Stimulated activated CD8-positive, alpha-beta memory T cell treated with anti-CD3 and anti-CD28 coated beads, Interleukin-2, amount 100 ng/mL, for 1 hour (primary cell): ENCODE results near the gene C5orf63.
"Not testable (repeated sequence)": the region's sequence is repeated elsewhere in the genome, so short reads cannot be mapped to it uniquely, and the experiment has no call there.

Experiments used
- DNase-seq, 2 donors: peaks; one replicate each; pipeline ENCODE4 v3.0.0-alpha.2; 2020; ENCODE audit warnings: low read depth in 2 of 2

The C5orf63 gene

DNA sequence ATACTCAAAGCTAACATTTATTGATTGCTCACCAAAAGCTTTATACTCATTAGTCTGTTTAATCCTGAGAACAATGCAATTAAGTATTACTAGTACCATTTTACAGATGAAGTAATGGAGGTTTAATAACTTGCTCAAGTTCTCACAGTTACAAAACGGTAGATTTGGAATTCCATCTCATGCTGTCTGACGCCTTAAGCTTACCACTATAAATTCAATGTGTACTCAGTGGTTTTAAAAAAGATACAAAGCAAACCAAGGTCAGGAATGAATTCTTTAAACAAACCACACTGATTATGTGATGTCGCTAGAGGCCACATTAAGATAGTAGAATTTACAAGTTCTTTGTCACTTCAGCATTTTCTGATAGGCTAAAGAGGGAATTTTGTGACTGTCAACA, 1.2 kb upstream of the C5orf63 start:
- DNase-seq = no peak

GRCh38 chr5:127070243-127070642, 3.1 kb downstream of the C5orf63 start:
- no peak for DNase-seq

- DNase-seq = no peak
Measured at GRCh38 chr5:127068493-127069214, 4.6 kb downstream of the C5orf63 start.

- no peak for DNase-seq
Measured at GRCh38 chr5:127066721-127067120, 6.6 kb downstream of the C5orf63 start.

DNA sequence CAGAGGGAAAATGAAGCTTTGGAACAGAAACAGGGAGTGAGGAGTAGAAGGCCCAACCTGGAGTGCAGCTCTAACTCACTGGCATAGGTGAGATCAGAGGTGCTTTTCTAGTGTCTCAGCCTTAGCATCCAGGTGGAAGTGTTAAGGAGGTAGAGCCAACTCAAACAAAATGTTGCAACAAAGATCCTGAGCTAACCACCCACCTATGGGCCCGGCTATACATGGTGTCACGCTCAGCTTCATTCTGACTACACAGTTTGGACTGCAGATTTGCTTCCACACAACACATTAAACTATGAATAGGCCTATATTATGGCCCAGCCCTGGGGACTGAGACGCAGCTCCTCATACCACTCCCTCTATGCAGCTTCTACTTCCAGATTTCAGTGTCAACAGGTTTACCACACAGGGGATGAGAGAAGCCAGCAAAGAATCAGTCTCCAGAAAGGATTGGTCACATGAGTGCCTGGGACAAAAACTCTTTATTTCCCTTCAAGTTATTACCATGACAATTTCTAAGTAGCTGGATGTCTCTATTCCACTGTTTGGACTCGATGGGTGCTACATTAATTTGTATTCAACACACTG, 9.0 kb downstream of the C5orf63 start:
- DNase-seq = no peak

GRCh38 chr5:127063257-127063913, 9.9 kb downstream of the C5orf63 start:
- DNase-seq = no peak

- DNase-seq = no peak
Measured at GRCh38 chr5:127061956-127062355, 11.3 kb downstream of the C5orf63 start.

DNA sequence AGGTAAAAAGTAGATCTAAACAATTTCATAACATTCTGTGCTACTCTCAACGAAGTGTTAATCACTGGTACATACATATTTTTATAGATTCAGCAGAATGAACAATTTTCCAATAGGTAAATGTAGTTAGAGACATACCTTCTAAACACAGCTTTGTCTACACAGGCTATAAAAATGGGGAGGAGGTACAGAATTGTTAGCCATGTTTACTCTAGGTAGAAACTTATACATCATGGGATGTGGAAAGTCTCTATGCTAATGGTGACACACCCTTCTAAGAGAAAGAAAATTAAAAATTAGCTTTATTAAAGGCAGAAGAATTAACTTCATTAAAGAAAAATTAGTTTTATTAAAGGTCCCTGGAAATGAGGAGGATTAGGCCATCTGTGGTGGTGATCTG, 11.8 kb downstream of the C5orf63 start:
- DNase-seq = no peak

- DNase-seq = no peak
Measured at GRCh38 chr5:127060470-127060985, 12.8 kb downstream of the C5orf63 start.

DNA sequence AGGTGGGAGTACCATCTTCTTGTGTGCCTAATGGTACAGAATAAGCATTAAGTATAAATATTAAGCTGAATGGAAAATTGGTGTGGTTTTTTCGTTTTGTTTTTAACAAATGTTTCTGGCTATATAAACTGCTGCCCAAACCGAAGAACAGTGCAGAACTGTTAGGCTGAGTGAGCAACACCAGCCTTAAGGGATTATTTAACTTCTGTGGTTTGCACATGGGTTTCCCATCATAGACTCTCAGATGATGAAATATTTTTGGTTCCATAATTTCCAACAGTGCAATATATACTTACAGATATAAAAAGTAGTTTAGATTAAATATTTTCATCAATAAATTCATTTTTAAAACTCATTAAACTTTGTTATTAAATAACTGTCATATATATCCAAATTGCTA, 16.4 kb downstream of the C5orf63 start:
- DNase-seq = no peak

- DNase-seq = no peak
Measured at GRCh38 chr5:127055880-127056653, 17.2 kb downstream of the C5orf63 start.

DNA sequence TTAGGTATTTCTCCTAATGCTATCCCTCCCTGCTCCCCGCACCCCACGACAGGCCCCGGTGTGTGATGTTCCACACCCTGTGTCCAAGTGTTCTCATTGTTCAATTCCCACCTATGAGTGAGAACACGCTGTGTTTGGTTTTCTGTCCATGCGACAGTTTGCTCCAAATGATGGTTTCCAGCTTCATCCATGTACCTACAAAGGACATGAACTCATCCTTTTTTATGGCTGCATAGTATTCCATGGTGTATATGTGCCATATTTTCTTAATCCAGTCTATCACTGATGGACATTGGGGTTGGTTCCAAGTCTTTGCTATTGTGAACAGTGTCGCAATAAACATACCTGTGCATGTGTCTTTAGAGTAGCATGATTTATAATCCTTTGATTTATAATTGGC, 19.8 kb downstream of the C5orf63 start:
- not testable (repeated sequence) for DNase-seq

GRCh38 chr5:127053049-127053448, 20.3 kb downstream of the C5orf63 start:
- DNase-seq = no peak

GRCh38 chr5:127051591-127051990, 21.7 kb downstream of the C5orf63 start:
- no peak for DNase-seq

DNA sequence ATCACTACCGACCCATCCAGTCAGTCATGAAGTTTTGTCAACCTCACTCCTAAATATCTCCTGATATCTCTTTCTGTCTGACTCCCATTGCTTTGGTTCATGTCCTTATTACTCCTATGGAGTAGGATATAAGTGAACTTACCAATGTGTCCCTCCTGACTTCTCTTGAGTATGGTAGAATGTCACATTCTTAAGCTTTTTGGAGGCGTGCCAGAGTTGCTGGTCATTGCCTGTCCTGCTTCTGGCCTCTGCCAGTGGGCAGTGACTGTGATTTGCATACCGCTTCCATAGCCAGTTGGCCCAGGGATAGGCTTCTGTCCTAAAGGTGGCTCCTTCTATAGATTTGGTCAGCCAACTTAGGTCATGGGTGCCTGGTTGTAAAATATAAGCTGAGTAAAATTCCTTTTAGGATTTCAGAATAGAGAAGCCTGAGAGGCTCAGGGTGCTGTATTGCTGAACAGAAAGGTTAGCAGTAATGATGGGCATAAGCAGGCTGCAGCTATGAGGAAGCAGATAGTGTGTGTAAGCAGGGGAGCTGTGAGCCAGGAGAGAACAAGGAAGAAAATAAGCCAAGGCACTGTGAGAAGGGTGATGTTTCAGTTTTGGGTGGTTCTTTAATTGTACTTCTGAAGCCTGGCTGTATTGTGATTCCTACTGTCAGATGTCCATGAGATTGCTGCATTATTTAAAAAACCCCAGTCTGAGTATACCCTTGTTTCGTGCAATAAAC, 26.8 kb downstream of the C5orf63 start:
- DNase-seq = no peak

DNA sequence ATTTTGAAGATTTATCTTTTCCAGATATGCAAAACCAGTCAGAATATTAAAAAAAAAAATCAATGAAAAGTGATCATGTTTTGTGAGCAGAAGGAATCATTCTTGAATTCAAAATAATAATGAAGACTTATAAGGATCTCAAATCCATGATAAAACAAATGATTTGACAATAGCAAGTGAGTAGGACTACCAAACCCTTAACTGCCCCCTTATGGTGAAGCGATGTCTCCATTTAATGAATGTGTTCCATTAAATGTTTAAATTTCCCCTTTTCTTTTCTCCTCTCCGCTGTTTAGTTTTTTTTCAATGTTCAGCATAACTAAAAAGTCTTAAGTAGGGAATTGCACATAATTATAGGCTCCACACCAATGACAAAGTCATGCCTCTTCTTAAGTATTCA, 30.7 kb downstream of the C5orf63 start:
- no peak for DNase-seq

DNA sequence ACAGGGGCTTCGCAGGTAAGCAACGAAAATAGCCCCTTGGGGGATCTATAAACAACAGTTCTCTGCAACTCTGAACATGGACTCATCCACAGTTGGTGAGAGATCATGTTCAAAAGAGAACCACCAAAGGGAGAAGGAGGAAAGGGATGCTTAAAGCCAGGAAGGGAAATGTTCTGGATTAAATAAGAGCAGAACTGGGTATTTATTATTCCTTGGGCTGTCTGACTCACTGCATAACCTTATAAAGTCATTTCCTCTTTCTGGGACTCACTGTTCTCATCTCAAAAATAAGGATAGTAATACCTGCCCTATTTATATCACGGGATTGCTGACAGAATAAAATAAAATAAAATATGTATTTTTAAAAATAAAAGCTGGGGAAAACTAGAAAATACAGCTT, 31.7 kb downstream of the C5orf63 start:
- DNase-seq = no peak

GRCh38 chr5:127040796-127041520, 32.3 kb downstream of the C5orf63 start:
- no peak for DNase-seq

DNA sequence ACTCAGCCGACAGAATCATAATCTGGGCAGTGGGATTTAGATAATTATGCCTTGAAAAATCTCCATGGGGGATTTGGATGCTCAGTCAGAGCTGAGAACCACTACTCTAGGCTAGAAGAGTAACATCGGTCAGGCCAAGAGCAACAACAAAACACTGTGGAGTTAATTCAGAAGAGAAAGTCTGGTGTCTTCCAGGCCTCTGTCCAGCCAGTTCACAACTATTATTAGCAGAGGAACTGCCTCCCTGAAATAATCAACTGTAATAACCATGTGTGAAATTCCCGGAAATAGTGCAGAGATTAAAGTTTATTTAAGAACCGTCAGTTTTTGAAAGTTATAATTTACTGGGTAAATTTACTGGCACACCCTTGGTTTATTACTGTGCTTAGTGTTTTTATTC, 34.8 kb downstream of the C5orf63 start:
- DNase-seq = no peak

GRCh38 chr5:127031863-127032232, 41.5 kb downstream of the C5orf63 start:
- no peak for DNase-seq
